NCI-H526 treated with DMSO at 0.1 percent for 48 hours (cell line): ENCODE results near the gene MYL7.

Experiments
- DNase-seq: peaks from one replicate; lab custom pipeline; 2025; lab: John Stamatoyannopoulos, UW

Gene MYL7

DNA sequence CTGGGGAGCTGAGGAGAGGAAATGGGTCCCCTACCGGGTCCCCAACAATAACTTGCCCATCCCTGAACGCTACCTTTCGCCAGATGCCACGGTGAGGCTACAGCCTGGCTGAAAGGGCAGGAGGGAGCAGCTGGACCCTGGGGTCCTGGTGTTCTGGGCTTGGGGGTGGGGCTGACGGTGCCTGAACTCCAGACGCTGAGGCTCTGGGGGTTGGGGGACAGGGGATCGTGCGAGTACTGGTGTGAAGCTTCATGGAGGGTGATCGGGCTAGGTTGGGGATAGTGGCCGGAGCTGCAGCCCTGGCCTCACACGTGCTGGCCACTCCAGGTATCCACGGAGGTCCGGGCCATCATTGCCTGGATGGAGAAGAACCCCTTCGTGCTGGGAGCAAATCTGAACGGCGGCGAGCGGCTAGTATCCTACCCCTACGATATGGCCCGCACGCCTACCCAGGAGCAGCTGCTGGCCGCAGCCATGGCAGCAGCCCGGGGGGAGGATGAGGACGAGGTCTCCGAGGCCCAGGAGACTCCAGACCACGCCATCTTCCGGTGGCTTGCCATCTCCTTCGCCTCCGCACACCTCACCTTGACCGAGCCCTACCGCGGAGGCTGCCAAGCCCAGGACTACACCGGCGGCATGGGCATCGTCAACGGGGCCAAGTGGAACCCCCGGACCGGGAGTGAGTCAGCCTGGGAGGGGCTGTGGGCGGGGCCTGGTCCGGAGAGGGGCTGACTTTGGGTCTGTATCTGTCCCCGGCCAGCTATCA is 28.7 kb downstream of the MYL7 start:
- DNase-seq = peak; percentile 21

DNA sequence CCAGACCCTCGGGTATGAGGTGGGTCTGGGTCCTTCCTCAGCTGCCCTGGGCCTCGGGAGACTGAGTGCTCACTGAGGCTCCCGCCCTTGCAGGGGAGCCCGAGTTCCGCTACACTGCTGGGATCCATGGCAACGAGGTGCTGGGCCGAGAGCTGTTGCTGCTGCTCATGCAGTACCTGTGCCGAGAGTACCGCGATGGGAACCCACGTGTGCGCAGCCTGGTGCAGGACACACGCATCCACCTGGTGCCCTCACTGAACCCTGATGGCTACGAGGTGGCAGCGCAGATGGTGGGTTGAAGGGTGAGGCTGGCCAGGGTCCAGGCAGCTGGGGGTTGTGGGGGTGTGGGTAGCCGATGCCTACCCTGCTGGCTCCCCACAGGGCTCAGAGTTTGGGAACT is 29.4 kb downstream of the MYL7 start:
- DNase-seq = no peak

DNA sequence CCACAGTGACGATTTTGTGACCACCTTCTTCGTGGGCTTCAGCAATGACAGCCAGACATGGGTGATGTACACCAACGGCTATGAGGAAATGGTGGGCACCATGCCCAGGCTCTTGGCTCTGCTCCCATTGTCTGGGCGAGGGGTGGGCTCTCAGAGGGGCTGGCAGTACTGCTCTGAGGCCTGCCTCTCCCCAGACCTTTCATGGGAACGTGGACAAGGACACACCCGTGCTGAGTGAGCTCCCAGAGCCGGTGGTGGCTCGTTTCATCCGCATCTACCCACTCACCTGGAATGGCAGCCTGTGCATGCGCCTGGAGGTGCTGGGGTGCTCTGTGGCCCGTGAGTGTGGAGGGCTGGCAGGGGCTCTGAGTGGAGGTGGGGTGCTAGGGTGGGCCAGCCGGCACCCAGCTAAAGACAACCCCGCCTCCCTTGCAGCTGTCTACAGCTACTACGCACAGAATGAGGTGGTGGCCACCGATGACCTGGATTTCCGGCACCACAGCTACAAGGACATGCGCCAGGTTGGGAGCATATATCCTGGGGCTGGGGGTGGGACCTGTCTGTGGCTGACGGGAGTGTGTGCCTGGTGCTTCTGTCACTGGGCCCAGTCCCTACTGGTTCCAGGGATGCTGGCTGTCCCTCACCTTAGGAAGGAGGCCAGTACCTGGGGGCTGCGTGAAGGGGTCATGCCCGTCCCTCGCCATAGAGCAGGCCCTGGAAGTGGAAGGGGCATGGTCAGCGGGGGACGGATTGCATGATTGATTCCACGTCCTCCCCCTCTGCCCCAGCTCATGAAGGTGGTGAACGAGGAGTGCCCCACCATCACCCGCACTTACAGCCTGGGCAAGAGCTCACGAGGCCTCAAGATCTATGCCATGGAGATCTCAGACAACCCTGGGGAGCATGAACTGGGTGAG is 30.2 kb downstream of the MYL7 start:
- DNase-seq = no peak

DNA sequence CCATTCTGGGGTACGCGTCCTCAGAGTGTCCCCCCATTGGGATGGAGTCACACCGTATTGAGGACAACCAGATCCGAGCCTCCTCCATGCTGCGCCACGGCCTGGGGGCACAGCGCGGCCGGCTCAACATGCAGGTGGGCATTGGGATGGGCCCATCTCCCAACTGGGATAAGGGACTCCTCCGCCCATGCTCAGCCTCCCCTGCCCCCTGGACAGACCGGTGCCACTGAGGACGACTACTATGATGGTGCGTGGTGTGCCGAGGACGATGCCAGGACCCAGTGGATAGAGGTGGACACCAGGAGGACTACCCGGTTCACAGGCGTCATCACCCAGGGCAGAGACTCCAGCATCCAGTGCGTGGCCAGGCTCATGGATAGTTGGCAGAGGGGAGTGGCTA is 31.1 kb downstream of the MYL7 start:
- no peak for DNase-seq

DNA sequence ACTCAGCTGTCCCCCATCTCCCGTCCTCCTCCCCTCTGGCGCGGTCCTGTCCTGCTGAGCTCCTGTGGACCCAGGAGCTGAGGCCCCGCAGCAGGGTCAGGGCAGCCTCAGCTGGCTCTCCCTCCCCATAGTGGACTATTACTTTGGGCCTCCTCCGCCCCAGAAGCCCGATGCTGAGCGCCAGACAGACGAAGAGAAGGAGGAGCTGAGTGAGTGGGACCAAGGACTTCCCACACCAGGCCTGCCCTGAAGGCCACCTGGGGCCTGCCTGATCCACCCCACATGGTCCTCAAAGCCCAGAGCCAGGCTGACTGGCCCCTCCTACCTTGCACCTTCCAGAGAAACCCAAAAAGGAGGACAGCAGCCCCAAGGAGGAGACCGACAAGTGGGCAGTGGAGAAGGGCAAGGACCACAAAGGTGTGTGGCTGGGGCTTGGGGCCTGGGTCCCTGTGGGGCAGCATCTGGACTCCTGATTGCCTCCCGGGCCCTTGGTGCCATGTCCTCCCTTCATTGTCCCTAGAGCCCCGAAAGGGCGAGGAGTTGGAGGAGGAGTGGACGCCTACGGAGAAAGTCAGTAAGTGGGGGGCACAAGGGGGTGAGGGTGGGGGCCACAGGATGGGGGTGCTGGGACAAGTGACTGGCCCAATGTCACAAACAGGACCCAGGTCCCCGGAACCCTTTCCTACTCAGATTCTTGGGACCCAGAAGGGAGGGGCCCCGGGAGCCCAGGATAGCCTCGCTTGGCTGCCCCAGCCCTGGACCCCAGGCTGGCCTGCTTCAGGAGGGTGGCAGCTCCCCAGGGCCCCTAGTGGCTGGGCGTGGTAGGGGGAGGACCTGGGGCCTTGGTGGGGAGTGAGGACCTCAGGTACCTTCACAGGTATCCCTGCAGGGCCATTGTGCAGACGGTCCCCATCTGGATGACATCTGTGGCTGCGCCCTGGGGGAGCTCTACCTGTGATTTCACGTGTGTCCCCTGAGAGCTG is 32.1 kb downstream of the MYL7 start:
- no peak for DNase-seq

DNA sequence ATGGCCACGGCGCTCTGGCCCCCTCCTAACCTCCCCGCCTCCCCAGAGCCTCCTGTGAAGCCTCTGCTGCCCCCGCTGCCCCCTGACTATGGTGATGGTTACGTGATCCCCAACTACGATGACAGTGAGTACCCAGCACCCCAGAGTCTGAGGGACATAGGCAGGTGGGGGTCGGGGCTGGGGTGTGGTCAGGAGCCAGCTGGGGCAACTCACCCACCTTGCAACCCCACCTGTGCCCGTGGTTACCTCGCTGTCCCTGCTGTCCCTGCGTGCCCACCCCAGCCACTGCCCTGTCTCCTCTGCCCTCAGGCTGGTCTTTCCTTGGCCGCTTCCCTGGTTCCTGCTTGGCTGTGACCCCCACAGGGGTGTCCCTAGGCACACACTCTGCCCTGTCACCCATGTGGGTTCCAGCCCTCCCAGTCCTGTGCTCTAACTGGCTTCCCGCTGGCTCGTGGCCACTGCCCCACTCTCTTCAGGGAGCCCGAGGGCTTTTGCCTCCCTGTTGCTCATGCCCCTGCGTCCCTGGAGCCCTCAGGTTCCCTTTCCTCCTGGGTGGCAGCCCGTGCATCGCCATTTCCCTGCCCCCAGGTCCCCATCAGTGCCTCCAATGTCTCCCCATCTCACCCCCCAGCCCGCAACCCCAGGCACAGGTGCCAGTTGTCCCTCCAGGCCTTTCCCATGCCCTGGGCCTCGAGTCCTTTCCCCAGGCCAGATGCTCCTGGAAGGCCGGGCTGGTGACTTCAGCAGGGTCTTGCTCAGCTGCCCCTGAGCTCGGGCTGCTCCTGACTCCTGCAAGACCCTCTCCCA is 33.0 kb downstream of the MYL7 start:
- no peak for DNase-seq

DNA sequence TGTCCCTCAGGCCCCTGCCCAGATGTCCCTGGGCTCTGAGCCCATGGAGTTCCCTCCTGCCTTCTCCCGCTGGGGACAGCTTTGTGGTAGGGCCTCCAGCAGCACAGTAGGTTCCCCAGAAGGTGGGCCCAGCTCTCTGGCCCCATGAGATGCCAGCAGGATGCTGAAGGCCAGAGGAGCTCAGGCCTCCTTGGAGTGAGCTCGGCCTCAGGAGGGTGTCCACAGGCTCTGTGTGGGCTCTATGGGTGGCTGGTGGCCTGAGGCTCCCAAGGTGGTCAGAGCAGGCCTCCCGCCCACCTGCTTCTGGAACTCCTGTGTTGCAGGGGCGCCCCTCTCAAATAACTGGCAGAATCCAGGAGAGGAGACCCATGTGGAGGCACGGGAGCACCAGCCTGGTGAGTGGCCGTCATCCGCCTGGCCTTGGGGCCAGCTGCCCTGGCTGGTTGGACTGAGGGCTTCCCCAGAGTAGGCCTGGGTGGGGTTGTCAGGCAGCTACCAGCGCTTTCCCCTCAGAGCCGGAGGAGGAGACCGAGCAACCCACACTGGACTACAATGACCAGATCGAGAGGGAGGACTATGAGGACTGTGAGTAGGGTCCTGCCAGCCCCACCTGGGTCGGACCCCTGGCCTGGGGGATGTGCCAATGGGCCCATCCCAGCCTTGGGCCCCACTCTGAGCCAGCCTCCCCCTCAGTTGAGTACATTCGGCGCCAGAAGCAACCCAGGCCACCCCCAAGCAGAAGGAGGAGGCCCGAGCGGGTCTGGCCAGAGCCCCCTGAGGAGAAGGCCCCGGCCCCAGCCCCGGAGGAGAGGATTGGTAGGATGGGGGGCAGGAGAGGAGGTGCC is 33.8 kb downstream of the MYL7 start:
- DNase-seq = no peak

DNA sequence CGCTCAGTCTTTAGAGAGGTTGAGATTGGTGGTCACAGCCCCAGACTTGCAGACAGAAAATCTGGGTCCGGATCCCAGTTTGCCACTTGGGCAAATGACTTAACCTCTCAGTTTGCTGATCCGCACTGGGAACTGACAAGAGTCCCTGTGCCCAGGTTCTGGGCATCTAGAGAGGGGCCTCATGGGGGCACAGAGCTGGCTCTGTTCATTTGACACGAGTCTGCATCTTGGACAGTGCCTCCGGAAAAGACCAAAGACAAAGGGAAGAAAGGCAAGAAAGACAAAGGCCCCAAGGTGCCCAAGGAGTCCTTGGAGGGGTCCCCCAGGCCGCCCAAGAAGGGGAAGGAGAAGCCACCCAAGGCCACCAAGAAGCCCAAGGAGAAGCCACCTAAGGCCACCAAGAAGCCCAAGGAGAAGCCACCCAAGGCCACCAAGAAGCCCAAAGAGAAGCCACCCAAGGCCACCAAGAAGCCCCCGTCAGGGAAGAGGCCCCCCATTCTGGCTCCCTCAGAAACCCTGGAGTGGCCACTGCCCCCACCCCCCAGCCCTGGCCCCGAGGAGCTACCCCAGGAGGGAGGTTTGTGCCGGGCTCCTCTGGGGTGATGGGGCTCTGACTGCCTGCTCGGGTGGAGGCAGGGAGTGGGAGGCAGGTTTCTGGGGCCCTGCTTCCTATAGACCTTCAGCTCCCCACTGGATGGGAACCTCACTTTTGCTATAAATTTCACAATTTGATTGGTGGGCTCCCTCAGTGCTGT is 34.6 kb downstream of the MYL7 start:
- DNase-seq = no peak

DNA sequence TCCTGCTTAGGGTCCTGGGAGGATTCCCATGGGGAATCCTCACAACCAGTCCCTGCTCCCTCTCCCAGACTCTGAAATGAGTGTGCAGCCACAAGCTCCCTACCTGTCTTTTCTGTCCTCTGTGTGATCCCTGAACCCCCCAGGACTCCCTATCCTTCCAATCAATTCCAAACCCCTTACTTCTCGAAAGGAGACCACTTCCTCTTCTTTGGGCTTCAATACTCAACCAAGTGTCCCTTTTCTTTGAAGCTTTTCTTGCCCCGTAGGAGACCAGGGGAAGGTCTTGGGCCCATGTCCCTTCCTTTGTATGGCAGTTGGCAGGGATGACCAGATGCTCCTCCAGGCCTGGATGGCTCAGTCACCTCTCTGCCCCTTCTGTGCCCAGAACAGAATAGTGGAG is 35.3 kb downstream of the MYL7 start:
- DNase-seq = no peak

DNA sequence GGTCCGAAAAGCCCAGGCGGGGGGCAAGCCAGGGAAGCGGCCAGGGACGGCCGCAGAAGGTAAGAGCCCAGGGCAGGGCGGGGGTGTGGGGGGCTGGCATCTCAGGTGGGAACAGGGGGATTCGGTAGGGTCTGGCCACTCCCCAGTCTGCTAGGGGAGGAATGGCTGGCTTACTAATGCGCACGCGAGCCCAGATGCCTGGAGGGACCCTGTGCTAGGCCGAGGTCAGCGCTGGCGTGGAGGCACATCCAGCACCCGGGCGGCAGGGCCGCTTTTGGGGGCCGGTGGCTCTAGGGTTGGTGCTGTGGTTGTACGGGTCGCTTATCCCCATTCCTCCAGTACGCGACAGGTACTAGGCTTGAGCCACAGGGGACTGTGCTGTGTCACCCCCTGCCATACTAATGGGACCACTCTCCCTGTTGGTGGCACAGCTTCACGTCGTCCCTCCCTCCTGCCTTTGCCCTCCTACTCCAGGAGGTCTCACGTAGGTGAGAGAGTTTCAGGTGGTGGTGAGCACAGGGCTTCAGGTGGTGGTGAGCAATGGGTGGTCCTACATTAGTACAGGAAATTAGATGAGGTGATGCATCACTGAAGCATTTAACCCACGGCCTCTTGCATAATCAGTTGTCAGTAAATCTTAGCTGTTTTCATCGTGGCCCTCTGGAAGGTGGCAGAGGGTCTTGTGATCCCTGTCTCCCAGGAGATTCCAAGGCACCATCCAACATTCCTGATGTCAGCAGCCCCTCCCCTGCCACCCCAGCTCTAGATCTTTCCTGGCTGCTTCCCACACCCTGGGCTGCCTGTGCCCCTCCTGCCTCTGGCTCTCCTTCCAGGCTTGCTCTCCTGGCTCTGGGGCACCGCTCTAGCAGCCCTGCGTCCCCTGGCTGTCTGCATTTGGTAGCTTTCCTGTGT is 36.0 kb downstream of the MYL7 start:
- no peak for DNase-seq

DNA sequence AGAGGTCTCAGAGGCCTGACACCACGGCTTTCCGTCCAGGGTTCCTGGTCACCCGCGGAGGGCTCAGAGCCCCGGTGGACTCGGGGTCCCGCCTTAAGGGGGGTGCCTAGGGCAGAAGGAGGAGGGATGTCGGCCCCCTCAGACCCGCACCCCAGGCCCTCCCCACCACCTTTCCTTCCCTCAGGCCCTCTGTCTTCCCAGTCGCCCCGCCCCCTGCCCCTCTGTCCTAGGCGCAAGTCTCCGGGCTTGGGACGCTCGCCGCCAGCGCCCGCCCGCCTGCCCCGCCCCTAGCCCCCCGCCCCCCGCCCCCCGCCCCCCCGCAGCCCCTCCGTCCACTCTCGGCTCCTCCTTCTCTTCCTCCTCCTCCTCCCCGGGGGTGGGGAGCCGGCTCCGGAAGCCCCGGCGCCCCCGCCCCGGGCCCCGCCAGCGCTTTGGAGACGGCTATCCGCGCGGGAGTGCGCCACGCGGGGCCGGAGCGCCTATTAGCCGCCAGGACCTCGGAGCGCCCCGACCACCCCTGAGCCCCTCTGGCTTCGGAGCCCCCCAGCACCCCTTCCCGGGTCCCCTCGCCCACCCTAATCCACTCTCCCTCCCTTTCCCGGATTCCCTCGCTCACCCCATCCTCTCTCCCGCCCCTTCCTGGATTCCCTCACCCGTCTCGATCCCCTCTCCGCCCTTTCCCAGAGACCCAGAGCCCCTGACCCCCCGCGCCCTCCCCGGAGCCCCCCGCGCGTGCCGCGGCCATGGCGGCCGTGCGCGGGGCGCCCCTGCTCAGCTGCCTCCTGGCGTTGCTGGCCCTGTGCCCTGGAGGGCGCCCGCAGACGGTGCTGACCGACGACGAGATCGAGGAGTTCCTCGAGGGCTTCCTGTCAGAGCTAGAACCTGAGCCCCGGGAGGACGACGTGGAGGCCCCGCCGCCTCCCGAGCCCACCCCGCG is 36.9 kb downstream of the MYL7 start, which contains the start of gene AEBP1:
AEBP1 (plus strand) TSS at position 423 of the 937 bp plus-strand sequence; CDS start at position 744, 321 bp downstream.
- no peak for DNase-seq

DNA sequence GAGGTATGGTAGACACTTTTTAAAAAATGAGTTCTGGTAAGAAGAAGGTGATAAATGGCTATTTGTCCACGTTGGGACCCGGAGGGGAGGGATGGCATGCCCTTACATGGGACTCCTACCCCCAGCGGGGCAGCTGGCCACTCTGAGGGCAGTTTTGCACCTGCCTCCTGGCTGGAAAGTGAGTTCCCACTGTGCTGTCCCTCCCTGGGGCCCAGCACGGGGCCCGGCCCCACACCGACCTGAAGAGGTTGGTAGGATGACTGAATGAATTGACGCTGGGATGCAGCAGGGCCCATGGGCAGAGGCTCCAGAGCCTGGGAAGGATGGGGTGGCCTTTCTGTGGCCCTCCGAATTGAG is 37.6 kb downstream of the MYL7 start:
- no peak for DNase-seq

DNA sequence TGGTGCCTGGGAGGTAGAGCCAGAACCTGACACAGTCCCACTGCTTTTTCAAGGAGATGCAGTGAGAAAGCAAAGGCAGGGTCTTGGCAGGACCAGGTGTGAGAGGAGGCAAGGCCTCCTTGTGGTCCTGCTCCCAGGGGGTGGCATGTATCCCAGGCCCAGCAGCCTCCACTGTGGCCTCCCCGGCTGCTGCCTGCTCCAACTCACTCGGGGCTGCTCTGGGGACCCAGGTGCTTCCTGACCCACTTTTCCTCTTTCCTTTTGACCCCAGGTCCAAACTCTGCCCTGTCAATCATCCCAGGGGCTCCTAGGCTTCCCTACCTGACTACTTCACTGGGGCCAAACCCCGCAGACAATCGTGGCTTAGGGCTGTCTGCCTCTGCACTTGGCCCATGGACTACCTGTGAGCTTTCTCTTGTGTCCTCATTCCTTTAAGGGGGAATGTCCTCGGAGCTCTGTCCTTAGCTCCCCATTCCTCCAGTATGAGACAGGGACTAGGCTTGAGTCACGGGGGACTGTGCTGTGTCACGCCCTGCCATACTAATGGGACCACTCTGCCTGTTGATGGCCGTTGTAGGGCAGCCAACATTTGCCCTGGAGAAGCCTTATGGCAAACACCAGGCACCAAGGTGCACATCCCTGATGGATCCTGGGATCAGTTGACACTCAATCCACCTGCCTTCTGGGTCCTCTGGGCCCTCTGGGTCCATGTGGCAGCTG is 38.1 kb downstream of the MYL7 start:
- DNase-seq = no peak

DNA sequence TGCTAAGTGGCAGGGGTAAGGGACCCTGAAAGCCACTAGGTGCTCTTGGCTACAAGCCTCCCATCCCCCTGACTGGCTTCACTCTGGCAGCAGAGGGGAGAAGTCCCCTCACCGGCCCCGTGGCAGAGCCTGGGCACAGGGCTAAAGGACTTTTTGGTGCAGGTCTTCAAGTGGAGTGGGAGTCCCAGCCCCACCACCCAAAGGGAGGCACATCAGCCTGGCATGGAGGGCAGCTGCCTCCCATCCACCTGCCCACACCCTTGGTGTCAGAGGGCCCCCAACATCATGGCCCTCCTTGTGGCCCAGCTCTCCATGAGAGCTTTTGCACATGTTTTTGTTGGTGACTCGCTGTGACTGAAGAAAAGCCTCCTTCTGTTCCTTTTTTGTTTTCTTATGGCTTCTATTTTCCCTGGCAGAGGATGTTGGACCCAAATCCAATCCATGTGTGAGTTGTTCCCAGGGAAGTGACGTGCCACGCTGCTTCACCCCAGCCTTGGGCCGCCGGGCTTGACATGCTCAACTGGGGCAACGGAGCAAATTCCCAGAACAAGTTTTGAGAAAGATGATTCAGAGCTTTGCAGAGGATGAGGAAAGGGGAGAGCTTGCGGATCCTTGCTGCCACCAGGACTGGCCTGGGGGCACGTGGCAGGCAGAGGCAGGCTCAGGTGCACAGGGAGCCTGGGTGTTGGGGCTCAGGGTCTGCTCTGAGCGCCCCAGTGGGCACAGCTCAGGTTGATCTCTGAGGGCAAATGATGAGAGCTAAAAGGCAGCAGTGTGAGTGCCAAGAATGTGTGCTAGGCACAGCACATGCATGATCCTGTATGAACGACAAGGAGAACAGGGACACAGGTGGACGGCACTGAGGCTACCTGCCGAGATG is 38.9 kb downstream of the MYL7 start:
- no peak for DNase-seq

DNA sequence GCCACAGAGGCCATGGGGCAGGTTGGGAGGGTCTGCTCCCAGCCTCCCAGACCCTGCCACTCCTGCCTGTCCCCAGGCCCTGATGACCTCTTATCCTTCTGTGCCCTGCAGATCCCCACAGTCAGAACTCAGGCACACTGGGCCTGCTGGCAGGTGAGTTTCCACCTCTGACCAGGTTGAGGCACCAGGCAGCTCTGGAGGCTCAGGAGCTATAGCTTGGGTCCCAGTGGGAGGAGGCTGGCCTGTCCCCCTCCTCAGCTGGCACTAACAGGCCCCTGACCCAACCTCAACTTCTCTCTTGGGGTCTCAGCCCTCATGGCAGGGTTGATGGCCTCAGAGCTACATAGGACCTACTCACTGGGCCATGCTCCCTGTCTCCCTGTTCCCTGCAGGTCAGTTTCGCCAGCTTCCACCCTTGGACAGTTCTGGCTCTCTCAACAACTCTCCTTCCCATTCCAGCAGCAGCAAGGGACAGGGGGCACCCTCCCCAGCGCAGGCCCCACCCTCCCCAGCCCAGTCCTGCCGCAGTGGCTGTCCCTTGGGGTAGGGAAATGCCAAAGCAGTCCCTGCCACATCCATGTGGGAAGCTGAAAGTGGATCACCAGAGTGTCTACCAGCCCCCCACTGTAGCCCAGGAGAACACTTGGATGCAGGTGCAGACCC is 39.7 kb downstream of the MYL7 start:
- DNase-seq = no peak
